ENCODE measurements around the gene GPR132.

GPR132 gene

GRCh38 chr14:105026802-105027563 is 38.2 kb downstream of the GPR132 start:
- TF ChIP-seq, protein P1, sequence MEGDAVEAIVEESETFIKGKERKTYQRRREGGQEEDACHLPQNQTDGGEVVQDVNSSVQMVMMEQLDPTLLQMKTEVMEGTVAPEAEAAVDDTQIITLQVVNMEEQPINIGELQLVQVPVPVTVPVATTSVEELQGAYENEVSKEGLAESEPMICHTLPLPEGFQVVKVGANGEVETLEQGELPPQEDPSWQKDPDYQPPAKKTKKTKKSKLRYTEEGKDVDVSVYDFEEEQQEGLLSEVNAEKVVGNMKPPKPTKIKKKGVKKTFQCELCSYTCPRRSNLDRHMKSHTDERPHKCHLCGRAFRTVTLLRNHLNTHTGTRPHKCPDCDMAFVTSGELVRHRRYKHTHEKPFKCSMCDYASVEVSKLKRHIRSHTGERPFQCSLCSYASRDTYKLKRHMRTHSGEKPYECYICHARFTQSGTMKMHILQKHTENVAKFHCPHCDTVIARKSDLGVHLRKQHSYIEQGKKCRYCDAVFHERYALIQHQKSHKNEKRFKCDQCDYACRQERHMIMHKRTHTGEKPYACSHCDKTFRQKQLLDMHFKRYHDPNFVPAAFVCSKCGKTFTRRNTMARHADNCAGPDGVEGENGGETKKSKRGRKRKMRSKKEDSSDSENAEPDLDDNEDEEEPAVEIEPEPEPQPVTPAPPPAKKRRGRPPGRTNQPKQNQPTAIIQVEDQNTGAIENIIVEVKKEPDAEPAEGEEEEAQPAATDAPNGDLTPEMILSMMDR (IDR thresholded peaks at IDR 0.05; ENCODE audit: low read length, missing control alignments): no peak
- peak; percentile 58 for DNase-seq (ENCODE audit: low read depth)
- no peak overlapping the region for H3K4me3 ChIP-seq (replicated peaks; ENCODE audit: low read depth, low read length)

DNA sequence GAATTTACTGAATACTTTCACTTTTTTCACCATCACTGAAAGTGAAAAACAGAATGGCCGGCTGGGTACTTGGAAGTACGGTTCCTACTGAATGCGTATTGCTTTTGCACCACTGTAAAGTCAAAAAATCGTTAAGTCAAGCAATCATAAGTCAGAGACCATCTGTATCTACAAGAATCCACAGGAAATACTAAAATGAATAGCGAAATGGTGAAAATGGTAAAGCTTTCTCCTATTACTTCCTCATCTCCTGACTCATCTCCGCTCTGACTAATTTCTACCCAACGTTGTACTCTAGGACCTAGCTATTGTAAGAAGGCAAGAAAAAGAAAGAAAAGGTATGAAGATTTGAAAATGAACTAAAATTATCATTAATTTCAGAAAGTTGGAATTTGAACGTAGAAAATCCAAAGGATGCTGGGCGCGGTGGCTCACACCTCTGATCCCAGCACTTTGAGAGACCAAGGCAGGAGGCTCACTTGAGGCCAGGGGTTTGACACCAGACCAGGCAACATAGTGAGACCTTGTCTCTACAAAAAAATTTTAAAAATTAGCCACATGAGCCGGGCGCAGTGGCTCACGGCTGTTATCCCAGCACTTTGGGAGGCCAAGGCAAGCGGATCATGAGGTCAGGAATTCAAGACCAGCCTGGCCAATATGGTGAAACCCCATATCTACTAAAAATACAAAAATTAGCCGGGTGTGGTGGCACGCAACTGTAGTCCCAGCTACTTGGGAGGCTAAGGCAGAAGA is 39.0 kb downstream of the GPR132 start:
- H3K4me3 ChIP-seq (replicated peaks; ENCODE audit: low read depth, low read length): no peak overlapping the region
- TF ChIP-seq, protein P1 (IDR thresholded peaks at IDR 0.05; ENCODE audit: low read length, missing control alignments): no peak
- peak; percentile 65 for DNase-seq (ENCODE audit: low read depth)

- TF ChIP-seq, protein P1 (IDR thresholded peaks at IDR 0.05; ENCODE audit: low read length, missing control alignments): no peak
- DNase-seq (ENCODE audit: low read depth): no peak
- H3K4me3 ChIP-seq (replicated peaks; ENCODE audit: low read depth, low read length): no peak overlapping the region
Observed at GRCh38 chr14:105025429-105025828, 39.8 kb downstream of the GPR132 start.

GRCh38 chr14:105023791-105024480 is 41.3 kb downstream of the GPR132 start:
- H3K4me3 ChIP-seq (replicated peaks; ENCODE audit: low read depth, low read length): no peak overlapping the region
- TF ChIP-seq, protein P1 (IDR thresholded peaks at IDR 0.05; ENCODE audit: low read length, missing control alignments): no peak
- peak; percentile 59 for DNase-seq (ENCODE audit: low read depth)

GRCh38 chr14:105023144-105023543 is 42.1 kb downstream of the GPR132 start:
- peak; percentile 45 for DNase-seq (ENCODE audit: low read depth)
- H3K4me3 ChIP-seq (replicated peaks; ENCODE audit: low read depth, low read length): no peak overlapping the region
- TF ChIP-seq, protein P1 (IDR thresholded peaks at IDR 0.05; ENCODE audit: low read length, missing control alignments): no peak

GRCh38 chr14:105022276-105022670 is 43.0 kb downstream of the GPR132 start:
- TF ChIP-seq, protein P1 (IDR thresholded peaks at IDR 0.05; ENCODE audit: low read length, missing control alignments): no peak
- peak overlapping the region; percentile 66 for H3K4me3 ChIP-seq (replicated peaks; ENCODE audit: low read depth, low read length)
- no peak for DNase-seq (ENCODE audit: low read depth)
